GM12878 (cell line): ENCODE measurements around the gene UQCRFS1. TPM values are rescaled to one million over a fixed set of nuclear protein-coding genes. Genes with fewer than 3 reads are reported as not detected.
"Not testable (repeated sequence)": the region's sequence is repeated elsewhere in the genome, so short reads cannot be mapped to it uniquely, and the experiment has no call there.

Experiments
- ATAC-seq: fragments of 200-7000 bp; cut with Tn5 transposase; 3 replicates; pipeline ENCODE4 v1.9.1; 2020; ENCODE audit warnings: mild to moderate bottlenecking, moderate library complexity
- BruUV-seq: library from RNA; stranded (reverse); fragments of 400-500 nt; replicated peaks from 2 replicates; lab custom pipeline; 2021; lab: Mats Ljungman, UMichigan
- CTCF ChIA-PET: fragments of 300-600 bp; sonication (Branson Sonifier 250); formaldehyde crosslinking; extraction: SDS; loops from one replicate; lab custom pipeline; 2021; ENCODE audit warnings: inconsistent platforms; lab: Yijun Ruan, JAX
- POLR2A ChIA-PET: fragments of 350-600 bp; formaldehyde crosslinking; extraction: SDS; loops from one replicate; lab custom pipeline; 2021; ENCODE audit warnings: inconsistent platforms; lab: Charles Lee
- RAD21 ChIA-PET: fragments of 300-600 bp; sonication (Branson Sonifier 250); formaldehyde crosslinking; loops from one replicate; lab custom pipeline; 2023; ENCODE audit warnings: antibody characterized with exemption; ENCODE audit not compliant: unreplicated experiment; lab: Charles Lee
- SMC1A ChIA-PET: fragments of 300-600 bp; sonication (Branson Sonifier 250); formaldehyde crosslinking; loops from one replicate; lab custom pipeline; 2023; ENCODE audit not compliant: unreplicated experiment, uncharacterized antibody; lab: Charles Lee
- DNase-seq: peaks from one replicate; pipeline ENCODE4 v3.0.0-alpha.2; 2011; ENCODE audit warnings: low read depth, low spot score
- FAIRE-seq: peaks from 3 replicates; lab custom pipeline; 2011; peaks lifted over from hg19 to GRCh38; lab: Jason Lieb, UNC
- H2AFZ ChIP-seq: 2 replicates; pipeline ENCODE4 v1.6.0; 2011; ENCODE audit warnings: low read depth, low read length, control low read depth; ENCODE audit not compliant: control insufficient read depth
- H3K27ac ChIP-seq: 2 replicates; pipeline ENCODE4 v1.5.1; 2011; ENCODE audit warnings: control low read depth; ENCODE audit not compliant: control insufficient read depth, insufficient read depth
- H3K27me3 ChIP-seq, 2 experiments: replicated peaks in 1 of 2; 2 replicates each; pipeline versions ENCODE4 v1.6.0 to v1.6.1; 2011; ENCODE audit warnings: low read length in 1 of 2; ENCODE audit not compliant: control insufficient read depth in 2 of 2, insufficient read depth in 2 of 2
- H3K36me3 ChIP-seq, 2 experiments: 2 replicates each; pipeline ENCODE4 v1.5.1; 2011; ENCODE audit warnings: low read length in 1 of 2; ENCODE audit not compliant: control insufficient read depth in 2 of 2, insufficient read depth in 2 of 2
- H3K4me1 ChIP-seq: 2 replicates; pipeline ENCODE4 v1.6.1; 2011; ENCODE audit warnings: mild to moderate bottlenecking, low read length, moderate library complexity, mixed read lengths; ENCODE audit not compliant: control insufficient read depth, insufficient read depth
- H3K4me2 ChIP-seq: 2 replicates; pipeline ENCODE4 v1.6.0; 2011; ENCODE audit warnings: control low read depth; ENCODE audit not compliant: control insufficient read depth, insufficient read depth
- H3K4me3 ChIP-seq: fragments of 200-600 bp; sonication (generic); 2 replicates; pipeline ENCODE4 v1.5.1; 2016
- H3K79me2 ChIP-seq: 2 replicates; pipeline ENCODE4 v1.6.0; 2011; ENCODE audit warnings: low read length; ENCODE audit not compliant: control insufficient read depth, insufficient read depth
- H3K9ac ChIP-seq: 2 replicates; pipeline ENCODE4 v1.8.0; 2011; ENCODE audit warnings: low read length, control low read depth, mixed read lengths; ENCODE audit not compliant: control insufficient read depth, insufficient read depth
- H3K9me3 ChIP-seq: replicated peaks from 3 replicates; pipeline ENCODE4 v1.5.1; 2011; ENCODE audit warnings: mild to moderate bottlenecking, low read length; ENCODE audit not compliant: control insufficient read depth, insufficient read depth
- H4K20me1 ChIP-seq: 2 replicates; pipeline ENCODE4 v1.6.0; 2011; ENCODE audit not compliant: control insufficient read depth, insufficient read depth
- FOXM1 ChIP-seq: IDR thresholded peaks from 2 replicates; pipeline ENCODE4 v1.6.1; 2012; ENCODE audit warnings: low read depth, mild to moderate bottlenecking, inconsistent platforms, low read length, moderate library complexity
- RAD21 ChIP-seq: IDR thresholded peaks from 2 replicates; pipeline ENCODE4 v1.6.1; 2011; ENCODE audit warnings: mild to moderate bottlenecking, low read depth, low read length, moderate library complexity; ENCODE audit not compliant: insufficient read depth
- ZNF384 ChIP-seq: IDR thresholded peaks from 2 replicates; pipeline ENCODE4 v1.6.1; 2012; ENCODE audit warnings: low read depth, mild to moderate bottlenecking, low read length, improper control_type of control experiment, borderline replicate concordance
- WGBS: methylation state at CpG from one replicate; pipeline ENCODE4 v1.1.6; 2016; ENCODE audit warnings: low lambda C conversion rate; ENCODE audit not compliant: insufficient replicate concordance, insufficient coverage; ENCODE audit errors: missing lambda C conversion rate; 5-methylcytosine and 5-hydroxymethylcytosine counted together
- in situ Hi-C: fragments of 300-500 bp; cut with MboI; formaldehyde crosslinking; loops from 9 replicates; pipeline ENCODE4 v1.14.3; 2018; ENCODE audit warnings: mixed read lengths
- intact Hi-C: fragments of 100-400 bp; cut with micrococcal nuclease; formaldehyde crosslinking; loops from one replicate; pipeline ENCODE4 v1.14.2; 2022; ENCODE audit not compliant: unreplicated experiment
- polyA plus RNA-seq, 11 experiments: library from polyadenylated mRNA; depleted of rRNA in 4 of 11; unstranded in 6 of 11; stranded (reverse) in 5 of 11; fragments of >200 nt; fragmentation: Nextera tagmentation in 4 of 11; fragmentation: Illumina TruSeq in 1 of 11; extraction: Ambion mirVana in 4 of 11; extraction: Trizol in 1 of 11; gene quantifications; 1 replicate in 1 of 11; 2 replicates in 10 of 11; pipeline versions ENCODE4 v1.2.1 to v1.2.3, GENCODE V29; 2011 to 2016; ENCODE audit warnings: inconsistent platforms in 2 of 11, missing spikeins in 2 of 11, low read depth in 1 of 11
- total RNA-seq, 4 experiments: library from RNA; depleted of rRNA in 3 of 4; stranded (reverse); fragments of >200 nt in 3 of 4; fragmentation: Illumina TruSeq in 1 of 4; extraction: Trizol in 1 of 4; gene quantifications; 2 replicates each; pipeline versions ENCODE4 v1.2.1 to v1.2.3, GENCODE V29; 2013 to 2021
- TF ChIP-seq, protein P1 (sequence below): fragments of 450-650 bp; IDR thresholded peaks from 2 replicates; pipeline ENCODE4 v1.6.1; 2014; ENCODE audit warnings: mild to moderate bottlenecking
- TF ChIP-seq, protein P2 (sequence below): fragments of 450-650 bp; formaldehyde crosslinking; IDR thresholded peaks from 2 replicates; pipeline ENCODE4 v1.4.0; 2022; ENCODE audit warnings: mild to moderate bottlenecking, moderate library complexity

Gene UQCRFS1
- total and polyA plus RNA-seq, 10 of the 15 experiments (the other 5 are each of a cell fraction or from before 2014, with no cell fraction given): 9.3 to 125 (median 67.9) TPM

DNA sequence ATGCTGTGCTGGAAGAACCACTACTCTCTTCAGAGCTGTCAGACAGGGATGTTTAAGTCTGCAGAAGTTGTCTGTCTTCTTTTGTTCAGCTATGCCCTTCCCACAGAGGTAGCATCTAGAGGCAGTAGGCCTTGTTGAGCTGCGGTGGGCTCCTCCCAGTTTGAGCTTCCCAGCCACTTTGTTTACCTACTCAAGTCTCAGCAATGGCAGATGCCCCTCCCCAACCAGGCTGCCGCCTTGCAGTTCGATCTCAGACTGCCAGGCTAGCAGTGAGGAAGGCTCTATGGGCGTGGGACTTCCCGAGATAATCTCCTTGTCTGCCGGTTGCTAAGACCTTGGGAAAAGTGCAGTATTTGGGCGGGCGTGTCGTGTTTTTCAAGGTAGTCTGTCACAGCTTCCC is 42.1 kb upstream of the UQCRFS1 start (continued):
- TF ChIP-seq, protein P1, sequence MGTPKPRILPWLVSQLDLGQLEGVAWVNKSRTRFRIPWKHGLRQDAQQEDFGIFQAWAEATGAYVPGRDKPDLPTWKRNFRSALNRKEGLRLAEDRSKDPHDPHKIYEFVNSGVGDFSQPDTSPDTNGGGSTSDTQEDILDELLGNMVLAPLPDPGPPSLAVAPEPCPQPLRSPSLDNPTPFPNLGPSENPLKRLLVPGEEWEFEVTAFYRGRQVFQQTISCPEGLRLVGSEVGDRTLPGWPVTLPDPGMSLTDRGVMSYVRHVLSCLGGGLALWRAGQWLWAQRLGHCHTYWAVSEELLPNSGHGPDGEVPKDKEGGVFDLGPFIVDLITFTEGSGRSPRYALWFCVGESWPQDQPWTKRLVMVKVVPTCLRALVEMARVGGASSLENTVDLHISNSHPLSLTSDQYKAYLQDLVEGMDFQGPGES: no peak
- TF ChIP-seq ZNF384 (no peak), FOXM1 (no peak), RAD21 (no peak)
- TF ChIP-seq, protein P2, sequence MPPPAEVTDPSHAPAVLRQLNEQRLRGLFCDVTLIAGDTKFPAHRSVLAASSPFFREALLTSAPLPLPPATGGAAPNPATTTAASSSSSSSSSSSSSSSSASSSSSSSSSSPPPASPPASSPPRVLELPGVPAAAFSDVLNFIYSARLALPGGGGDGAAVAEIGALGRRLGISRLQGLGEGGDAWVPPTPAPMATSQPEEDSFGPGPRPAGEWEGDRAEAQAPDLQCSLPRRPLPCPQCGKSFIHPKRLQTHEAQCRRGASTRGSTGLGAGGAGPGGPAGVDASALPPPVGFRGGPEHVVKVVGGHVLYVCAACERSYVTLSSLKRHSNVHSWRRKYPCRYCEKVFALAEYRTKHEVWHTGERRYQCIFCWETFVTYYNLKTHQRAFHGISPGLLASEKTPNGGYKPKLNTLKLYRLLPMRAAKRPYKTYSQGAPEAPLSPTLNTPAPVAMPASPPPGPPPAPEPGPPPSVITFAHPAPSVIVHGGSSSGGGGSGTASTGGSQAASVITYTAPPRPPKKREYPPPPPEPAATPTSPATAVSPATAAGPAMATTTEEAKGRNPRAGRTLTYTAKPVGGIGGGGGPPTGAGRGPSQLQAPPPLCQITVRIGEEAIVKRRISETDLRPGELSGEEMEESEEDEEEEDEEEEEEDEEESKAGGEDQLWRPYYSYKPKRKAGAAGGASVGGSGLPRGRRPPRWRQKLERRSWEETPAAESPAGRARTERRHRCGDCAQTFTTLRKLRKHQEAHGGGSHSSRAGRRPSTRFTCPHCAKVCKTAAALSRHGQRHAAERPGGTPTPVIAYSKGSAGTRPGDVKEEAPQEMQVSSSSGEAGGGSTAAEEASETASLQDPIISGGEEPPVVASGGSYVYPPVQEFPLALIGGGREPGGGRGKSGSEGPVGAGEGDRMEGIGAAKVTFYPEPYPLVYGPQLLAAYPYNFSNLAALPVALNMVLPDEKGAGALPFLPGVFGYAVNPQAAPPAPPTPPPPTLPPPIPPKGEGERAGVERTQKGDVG (CRISPR knock-in tag): no peak

DNA sequence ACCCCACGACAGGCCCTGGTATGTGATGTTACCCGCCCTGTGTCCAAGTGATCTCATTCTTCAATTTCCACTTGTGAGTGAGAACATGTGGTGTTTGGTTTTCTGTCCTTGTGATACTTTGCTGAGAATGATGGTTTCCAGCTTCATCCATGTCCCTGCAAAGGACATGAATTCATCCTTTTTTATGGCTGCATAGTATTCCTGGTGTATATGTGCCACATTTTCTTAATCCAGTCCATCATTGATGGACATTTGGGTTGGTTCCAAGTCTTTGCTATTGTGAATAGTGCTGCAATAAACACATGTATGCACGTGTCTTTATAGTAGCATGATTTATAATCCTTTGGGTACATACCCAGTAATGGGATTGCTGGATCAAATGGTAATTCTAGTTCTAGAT is 36.8 kb upstream of the UQCRFS1 start:
- in situ Hi-C loops, H3K27ac ChIP-seq, ATAC-seq, H3K79me2 ChIP-seq, H3K27me3 ChIP-seq, BruUV-seq, POLR2A ChIA-PET, DNase-seq, H3K36me3 ChIP-seq, intact Hi-C loops, H3K4me1 ChIP-seq, H3K4me3 ChIP-seq, H4K20me1 ChIP-seq, CTCF ChIA-PET, H3K9me3 ChIP-seq, RAD21 ChIA-PET, SMC1A ChIA-PET, H3K9ac ChIP-seq, FAIRE-seq, H2AFZ ChIP-seq, H3K4me2 ChIP-seq: not testable (repeated sequence)
- 15% methylated on average over 3 of the region's 3 CpGs for WGBS
